H9 (cell line): ENCODE measurements around the gene EPC2. TPM values are rescaled to one million over a fixed set of nuclear protein-coding genes. Genes with fewer than 3 reads are reported as not detected.

Source experiments
- DNase-seq: peaks from one replicate; pipeline ENCODE4 v3.0.0-alpha.2; 2017
- H2AFZ ChIP-seq: one replicate; pipeline ENCODE4 v1.6.1; 2013; ENCODE audit warnings: mild to moderate bottlenecking, low read length, control low read depth, moderate library complexity
- H2AK5ac ChIP-seq: 2 replicates; pipeline ENCODE4 v1.6.1; 2013; ENCODE audit warnings: low read length, control low read depth, mixed read lengths; ENCODE audit not compliant: insufficient read length
- H2BK120ac ChIP-seq: one replicate; pipeline ENCODE4 v1.6.1; 2013; ENCODE audit warnings: low read depth, mild to moderate bottlenecking, low read length, control low read depth, inconsistent platforms; ENCODE audit not compliant: poor library complexity, severe bottlenecking
- H2BK12ac ChIP-seq: 2 replicates; pipeline ENCODE4 v1.6.1; 2013; ENCODE audit warnings: low read length, control low read depth, mixed read lengths, low read depth; ENCODE audit not compliant: insufficient read length
- H2BK15ac ChIP-seq: 2 replicates; pipeline ENCODE4 v1.6.1; 2013; ENCODE audit warnings: low read depth, low read length, control low read depth
- H2BK20ac ChIP-seq: one replicate; pipeline ENCODE4 v1.6.1; 2013; ENCODE audit warnings: low read depth, mild to moderate bottlenecking, low read length, control low read depth, inconsistent platforms; ENCODE audit not compliant: poor library complexity, severe bottlenecking
- H2BK5ac ChIP-seq: 2 replicates; pipeline ENCODE4 v1.6.1; 2013; ENCODE audit warnings: low read length, control low read depth, mixed read lengths; ENCODE audit not compliant: insufficient read length
- H3K14ac ChIP-seq: 2 replicates; pipeline ENCODE4 v1.6.1; 2013; ENCODE audit warnings: low read length, control low read depth; ENCODE audit not compliant: insufficient read depth
- H3K18ac ChIP-seq: 2 replicates; pipeline ENCODE4 v1.6.1; 2013; ENCODE audit warnings: low read depth, mild to moderate bottlenecking, mixed read lengths, low read length, control low read depth; ENCODE audit not compliant: insufficient read length
- H3K23ac ChIP-seq: 2 replicates; pipeline ENCODE4 v1.6.1; 2013; ENCODE audit warnings: low read length, control low read depth, mixed read lengths, low read depth; ENCODE audit not compliant: insufficient read length
- H3K23me2 ChIP-seq: 2 replicates; pipeline ENCODE4 v1.6.1; 2013; ENCODE audit warnings: low read depth, mild to moderate bottlenecking, mixed read lengths, low read length, control low read depth; ENCODE audit not compliant: insufficient read length, poor library complexity, severe bottlenecking
- H3K27ac ChIP-seq: 2 replicates; pipeline ENCODE4 v1.5.1; 2013; ENCODE audit warnings: low read length, control low read depth, mixed read lengths, low read depth; ENCODE audit not compliant: insufficient read length
- H3K27me3 ChIP-seq: 2 replicates; pipeline ENCODE4 v1.6.1; 2013; ENCODE audit warnings: low read length, control low read depth, inconsistent platforms; ENCODE audit not compliant: insufficient read depth
- H3K4ac ChIP-seq: 2 replicates; pipeline ENCODE4 v1.6.1; 2013; ENCODE audit warnings: low read depth, mild to moderate bottlenecking, control low read depth, inconsistent platforms, low read length, moderate library complexity
- H3K4me1 ChIP-seq: 2 replicates; pipeline ENCODE4 v1.6.1; 2013; ENCODE audit warnings: low read length, control low read depth, inconsistent platforms; ENCODE audit not compliant: insufficient read depth
- H3K4me2 ChIP-seq: 2 replicates; pipeline ENCODE4 v1.6.1; 2013; ENCODE audit warnings: low read length, control low read depth, mixed read lengths; ENCODE audit not compliant: insufficient read length, insufficient read depth
- H3K56ac ChIP-seq: 2 replicates; pipeline ENCODE4 v1.6.1; 2013; ENCODE audit warnings: low read depth, mild to moderate bottlenecking, mixed read lengths, low read length, control low read depth; ENCODE audit not compliant: insufficient read length
- H3K79me1 ChIP-seq: 2 replicates; pipeline ENCODE4 v1.6.1; 2013; ENCODE audit warnings: low read depth, mild to moderate bottlenecking, moderate library complexity, low read length, control low read depth, inconsistent platforms; ENCODE audit not compliant: insufficient read depth, poor library complexity, severe bottlenecking
- H3K79me2 ChIP-seq: 2 replicates; pipeline ENCODE4 v1.6.1; 2013; ENCODE audit warnings: low read length, control low read depth, inconsistent platforms; ENCODE audit not compliant: insufficient read depth
- H3K9ac ChIP-seq: 2 replicates; pipeline ENCODE4 v1.6.1; 2013; ENCODE audit warnings: low read length, control low read depth, mixed read lengths; ENCODE audit not compliant: insufficient read length; ENCODE audit errors: extremely low read depth
- H3K9me3 ChIP-seq: one replicate; pipeline ENCODE4 v1.6.1; 2013; ENCODE audit warnings: low read depth, low read length, inconsistent platforms; ENCODE audit not compliant: control insufficient read depth
- H3T11ph ChIP-seq: one replicate; pipeline ENCODE4 v1.6.1; 2013; ENCODE audit warnings: mild to moderate bottlenecking, low read length, control low read depth, inconsistent platforms
- H4K20me1 ChIP-seq: one replicate; pipeline ENCODE4 v1.6.1; 2013; ENCODE audit not compliant: control insufficient read depth, insufficient read length, insufficient read depth
- H4K5ac ChIP-seq: 2 replicates; pipeline ENCODE4 v1.6.1; 2013; ENCODE audit warnings: low read depth, mild to moderate bottlenecking, mixed read lengths, low read length, control low read depth; ENCODE audit not compliant: insufficient read length
- H4K8ac ChIP-seq: replicated peaks from 2 replicates; pipeline ENCODE4 v1.6.1; 2013; ENCODE audit warnings: low read length, control low read depth, mixed read lengths, low read depth; ENCODE audit not compliant: insufficient read length
- H4K91ac ChIP-seq: 2 replicates; pipeline ENCODE4 v1.6.1; 2013; ENCODE audit warnings: low read depth, mild to moderate bottlenecking, moderate library complexity, mixed read lengths, low read length, control low read depth; ENCODE audit not compliant: insufficient read length
- H3K27ac Mint-ChIP-seq, 3 experiments: 2 replicates in 2 of 3; 3 replicates in 1 of 3; pipeline ENCODE4 v1.8.0; 2020 to 2021; ENCODE audit warnings: mixed read lengths in 3 of 3, mild to moderate bottlenecking in 1 of 3, moderate library complexity in 1 of 3
- H3K27me3 Mint-ChIP-seq: 2 replicates; pipeline ENCODE4 v1.8.0; 2021; ENCODE audit warnings: low read depth, mild to moderate bottlenecking, moderate library complexity, mixed read lengths
- H3K36me3 Mint-ChIP-seq, 3 experiments: 2 replicates in 2 of 3; 3 replicates in 1 of 3; pipeline ENCODE4 v1.8.0; 2020 to 2021; ENCODE audit warnings: low read depth in 3 of 3, mixed read lengths in 3 of 3; ENCODE audit not compliant: insufficient read depth in 1 of 3
- H3K4me1 Mint-ChIP-seq, 2 experiments: 2 replicates each; pipeline ENCODE4 v1.8.0; 2020; ENCODE audit warnings: mixed read lengths in 2 of 2
- H3K4me3 Mint-ChIP-seq, 2 experiments: 2 replicates in 1 of 2; 3 replicates in 1 of 2; pipeline ENCODE4 v1.8.0; 2020 to 2021; ENCODE audit warnings: mild to moderate bottlenecking in 2 of 2, mixed read lengths in 2 of 2, moderate library complexity in 1 of 2
- H3K9me3 Mint-ChIP-seq, 2 experiments: 2 replicates in 1 of 2; 3 replicates in 1 of 2; pipeline ENCODE4 v1.8.0; 2020; ENCODE audit warnings: mild to moderate bottlenecking in 2 of 2, mixed read lengths in 2 of 2, moderate library complexity in 1 of 2
- CTCF ChIP-seq: fragments of 200-600 bp; sonication (generic); conservative IDR thresholded peaks from 3 replicates; pipeline ENCODE4 v1.8.0; 2021; ENCODE audit warnings: antibody characterized with exemption, mild to moderate bottlenecking
- WGBS: extraction: QIAGEN DNeasy Blood & Tissue Kit; methylation state at CpG from one replicate; pipeline ENCODE4 v1.1.7; 2013; ENCODE audit warnings: missing lambda C conversion rate, low lambda C conversion rate, mixed read lengths; ENCODE audit not compliant: insufficient read length; ENCODE audit errors: extremely low coverage; 5-methylcytosine and 5-hydroxymethylcytosine counted together
- total RNA-seq: library from RNA; stranded (reverse); gene quantifications from 2 replicates; pipeline ENCODE4 v1.2.1, GENCODE V29; 2021

Gene EPC2
- total RNA-seq, 1 experiment from 2014 or later: 31.3 TPM

- H3K23me2 ChIP-seq: no peaks in the 10 kb centered on the region
- WGBS: no CpG with 5 or more reads among the region's 7 CpGs
- peaks cover 0 to 3% of the 10 kb centered on the region in 2 experiments; a peak in 1 of 5 replicates for H3K9me3 Mint-ChIP-seq
Measured at GRCh38 chr2:148604927-148605326, 39.6 kb upstream of the EPC2 start.

More at GRCh38 chr2:148604927-148605326, 39.6 kb upstream of the EPC2 start:
- Histone ChIP-seq H3K79me2 (no peaks in the 10 kb centered on the region), H3K9ac (no peak overlapping the region), H4K91ac (no peak overlapping the region), H2AK5ac (no peak overlapping the region), H2AFZ (no peak overlapping the region), H3K23ac (no peak overlapping the region), H4K8ac (no peak overlapping the region), H3T11ph (no peak overlapping the region), H2BK20ac (no peak overlapping the region), H3K79me1 (no peaks in the 10 kb centered on the region), H3K4me2 (no peak overlapping the region), H3K14ac (no peak overlapping the region), H3K27me3 (no peaks in the 10 kb centered on the region), H3K4me1 (no peaks in the 10 kb centered on the region; the same call in 1 of the 2 replicates), H2BK120ac (no peak overlapping the region), H2BK5ac (no peak overlapping the region), H2BK12ac (no peak overlapping the region), H4K5ac (no peak overlapping the region), H4K20me1 (no peaks in the 10 kb centered on the region), H3K4ac (no peak overlapping the region), H3K27ac (no peak overlapping the region), H3K56ac (no peak overlapping the region), H3K18ac (no peak overlapping the region), H2BK15ac (no peak overlapping the region), H3K9me3 (no peaks in the 10 kb centered on the region)
- no peak for TF ChIP-seq CTCF
- Mint-ChIP-seq H3K4me3 (no peak overlapping the region), H3K27me3 (peaks cover 3% of the 10 kb centered on the region), H3K36me3 (peaks cover 0 to 2% (median 0%) of the 10 kb centered on the region in 3 experiments; a peak in 1 of 7 replicates), H3K4me1 (no peaks in the 10 kb centered on the region; a peak in 1 of 4 replicates), H3K27ac (no peak overlapping the region)
- DNase-seq: no peak
